Activated B cell treated with CpG ODN at 0.5 μM for 24 hours (primary cell): Measurements from ENCODE around the gene FUT1. TPM values are rescaled to one million over a fixed set of nuclear protein-coding genes. Genes with fewer than 3 reads are reported as not detected.

Experiments
- ATAC-seq: fragments of 200-7000 bp; cut with Tn5 transposase; one replicate; pipeline ENCODE4 v1.10.0; 2021; ENCODE audit warnings: low read depth, mild to moderate bottlenecking, moderate library complexity
- CTCF ChIA-PET: fragments of 350-600 bp; sonication (Branson Sonifier 250); formaldehyde crosslinking; loops from one replicate; lab custom pipeline; 2021; ENCODE audit warnings: antibody characterized with exemption; lab: Charles Lee
- POLR2A ChIA-PET: fragments of 350-600 bp; sonication (Branson Sonifier 250); formaldehyde crosslinking; loops from one replicate; lab custom pipeline; 2021; ENCODE audit warnings: antibody characterized with exemption; lab: Charles Lee
- DNase-seq: peaks from one replicate; pipeline ENCODE4 v3.0.0; 2022
- H3K27ac Mint-ChIP-seq: one replicate; pipeline ENCODE4 v1.8.0; 2020; ENCODE audit warnings: mixed read lengths
- H3K27me3 Mint-ChIP-seq: one replicate; pipeline ENCODE4 v1.8.0; 2021; ENCODE audit warnings: mixed read lengths
- H3K36me3 Mint-ChIP-seq: one replicate; pipeline ENCODE4 v1.8.0; 2021; ENCODE audit warnings: low read depth, mixed read lengths
- H3K4me1 Mint-ChIP-seq: one replicate; pipeline ENCODE4 v1.8.0; 2021; ENCODE audit warnings: mixed read lengths
- H3K4me3 Mint-ChIP-seq: one replicate; pipeline ENCODE4 v1.8.0; 2020; ENCODE audit warnings: mild to moderate bottlenecking, mixed read lengths
- H3K9me3 Mint-ChIP-seq: one replicate; pipeline ENCODE4 v1.8.0; 2020; ENCODE audit warnings: mixed read lengths
- CTCF ChIP-seq: fragments of 200-600 bp; IDR thresholded peaks from one replicate; pipeline ENCODE4 v1.8.0; 2022; ENCODE audit warnings: antibody characterized with exemption, mild to moderate bottlenecking
- intact Hi-C: fragments of 100-400 bp; cut with micrococcal nuclease; formaldehyde crosslinking; loops from one replicate; pipeline ENCODE4 v1.15.1; 2024
- total RNA-seq: library from RNA; stranded (reverse); gene quantifications from 2 replicates; pipeline ENCODE4 v1.2.3, GENCODE V29; 2022

FUT1 gene
- total RNA-seq = not detected in 2 replicates

GRCh38 chr19:48752496-48753365 is at the start of gene FUT1:
TSS of gene FUT1 (minus strand) at chr19:48752641. CDS start at chr19:48751281, 1,360 bp downstream.
- Mint-ChIP-seq H3K36me3 (no peaks in the 10 kb centered on the region), H3K27me3 (peaks cover 34% of the 10 kb centered on the region), H3K9me3 (no peaks in the 10 kb centered on the region), H3K4me3 (peak within 1 kb of the TSS; percentile 64), H3K27ac (no peak within 1 kb of the TSS), H3K4me1 (peaks cover 9% of the 10 kb centered on the region)
- ATAC-seq (peak; percentile 68), DNase-seq (no peak)
- ChIA-PET POLR2A (interaction anchor here (0.7 kb wide), 1 partner anchor 39 kb away, joined by 3 read pairs; no protein-coding TSS in a partner anchor), CTCF (no interaction called here)
- no peak for TF ChIP-seq CTCF
- intact Hi-C loops = loop anchor here (2.0 kb wide), 1 partner anchor 28 kb away; no protein-coding TSS in a partner anchor

DNA sequence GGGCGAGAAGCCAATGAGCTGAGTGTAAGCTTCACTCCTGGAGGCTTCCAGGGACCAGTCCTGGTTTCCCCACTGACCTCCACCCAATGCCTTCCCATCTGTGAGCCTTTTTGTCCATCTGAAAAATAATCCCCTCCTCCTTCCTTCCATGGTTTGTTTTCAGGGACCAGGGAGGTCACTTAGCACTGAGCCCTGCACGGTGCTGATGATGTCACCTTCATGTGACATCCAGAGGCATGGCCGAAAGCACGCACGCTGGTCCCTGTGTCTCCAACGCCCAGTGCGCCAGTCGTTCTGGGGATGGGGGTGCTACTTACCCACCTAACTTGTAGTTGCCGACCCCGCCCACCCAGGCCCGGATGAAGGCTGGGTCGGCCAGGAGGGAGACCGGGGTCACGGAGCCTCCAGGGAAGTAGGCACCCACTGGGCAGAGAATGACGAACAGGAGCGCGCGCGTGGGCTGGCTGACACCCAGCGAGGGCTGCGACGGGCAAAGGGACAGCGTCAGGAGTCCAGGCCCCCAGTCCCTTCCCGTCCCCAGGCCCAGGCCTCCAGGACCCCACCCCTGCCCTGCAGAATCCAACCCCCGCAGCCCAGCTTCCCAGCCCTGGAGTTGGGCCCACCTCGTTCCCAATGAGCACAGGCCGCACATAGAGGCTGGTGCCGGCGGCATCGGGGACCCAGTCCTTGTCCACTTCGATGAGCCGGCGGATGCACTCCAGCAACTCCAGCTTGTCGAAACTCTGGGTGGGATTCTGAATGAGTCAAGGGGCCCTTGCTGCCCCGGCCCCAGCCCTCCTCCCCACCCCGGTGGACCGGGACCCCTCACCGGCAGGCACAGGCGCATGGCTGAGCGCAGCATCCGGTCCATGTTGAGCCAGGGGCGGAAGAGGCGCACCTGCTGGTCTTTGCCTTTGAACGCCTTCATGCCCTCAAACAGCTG is 47.2 kb upstream of the FUT1 start:
- no peak for ATAC-seq
- Mint-ChIP-seq H3K27me3 (no peaks in the 10 kb centered on the region), H3K36me3 (no peaks in the 10 kb centered on the region), H3K4me1 (peaks cover 8% of the 10 kb centered on the region), H3K9me3 (no peaks in the 10 kb centered on the region), H3K27ac (no peak overlapping the region), H3K4me3 (no peak overlapping the region)
- no peak for DNase-seq
- no peak for TF ChIP-seq CTCF
- ChIA-PET CTCF (interaction anchor here (0.8 to 1.9 kb wide), 4 partner anchors 11 to 294 kb away, joined by 3 to 7 read pairs (median 3); no protein-coding TSS in a partner anchor), POLR2A (interaction anchor here (0.5 to 1.5 kb wide), 3 partner anchors 15 to 163 kb away, joined by 3 to 4 read pairs (median 3); no protein-coding TSS in a partner anchor)
- intact Hi-C loops = no loop called here

GRCh38 chr19:48798937-48799336 is 46.5 kb upstream of the FUT1 start:
- no peaks in the 10 kb centered on the region for H3K36me3 Mint-ChIP-seq
- H3K27me3 Mint-ChIP-seq = no peaks in the 10 kb centered on the region
- no peak for TF ChIP-seq CTCF
- POLR2A ChIA-PET = interaction anchor here (0.5 to 1.5 kb wide), 2 partner anchors 38 to 163 kb away, joined by 3 read pairs; no protein-coding TSS in a partner anchor
- no peak for DNase-seq
- H3K4me3 Mint-ChIP-seq = no peak overlapping the region
- H3K9me3 Mint-ChIP-seq = no peaks in the 10 kb centered on the region
- H3K4me1 Mint-ChIP-seq = peaks cover 10% of the 10 kb centered on the region
- intact Hi-C loops = no loop called here
- no peak overlapping the region for H3K27ac Mint-ChIP-seq
- CTCF ChIA-PET = interaction anchor here (0.8 to 1.2 kb wide), 3 partner anchors 10 to 293 kb away, joined by 3 read pairs; no protein-coding TSS in a partner anchor
- ATAC-seq = no peak

DNA sequence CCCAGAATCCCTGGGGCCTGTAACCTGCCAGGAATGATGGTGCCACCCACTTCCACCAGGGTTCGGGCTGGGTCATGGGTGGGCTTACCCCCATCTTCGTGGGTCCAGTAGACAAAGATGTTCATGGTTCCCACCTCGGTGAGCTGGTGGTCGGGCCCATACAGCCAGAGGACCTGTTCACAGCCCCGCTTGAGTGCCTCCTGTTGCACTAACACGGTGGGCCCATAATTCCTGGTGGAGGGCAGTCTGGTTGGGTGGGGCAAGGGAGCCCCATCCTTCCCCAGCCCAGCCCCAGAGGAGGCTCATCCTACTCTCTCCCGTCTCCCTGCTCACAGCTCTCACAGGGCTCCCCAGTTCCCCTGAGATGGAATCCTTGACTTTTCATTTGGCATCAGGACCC is 44.7 kb upstream of the FUT1 start:
- Mint-ChIP-seq H3K27me3 (no peaks in the 10 kb centered on the region), H3K9me3 (no peaks in the 10 kb centered on the region), H3K4me1 (peaks cover 10% of the 10 kb centered on the region), H3K4me3 (no peak overlapping the region), H3K36me3 (no peaks in the 10 kb centered on the region), H3K27ac (no peak overlapping the region)
- intact Hi-C loops = no loop called here
- ATAC-seq (no peak), DNase-seq (no peak)
- ChIA-PET POLR2A (interaction anchor here (0.6 to 1.0 kb wide), 3 partner anchors 169 to 1011 kb away, joined by 3 to 7 read pairs (median 3); partner anchors contain the start of gene FTL), CTCF (interaction anchor here (1.4 to 2.1 kb wide), 2 partner anchors 9 to 196 kb away, joined by 3 to 4 read pairs; partner anchors contain the start of genes GYS1 and RUVBL2)
- no peak for TF ChIP-seq CTCF
